Mesenchymal stem cell (in vitro differentiated cells and primary cell): ENCODE measurements around the gene KLHL6.

Source experiments
- DNase-seq: peaks from one replicate; pipeline ENCODE4 v3.0.0-alpha.2; 2013
- H2AFZ ChIP-seq: one replicate; pipeline ENCODE4 v1.6.1; 2013; ENCODE audit warnings: low read depth, mild to moderate bottlenecking, control low read depth, inconsistent platforms, low read length, moderate library complexity
- H2AK5ac ChIP-seq: 2 replicates; pipeline ENCODE4 v1.6.1; 2013; ENCODE audit warnings: low read length, moderate library complexity, mild to moderate bottlenecking, inconsistent platforms; ENCODE audit not compliant: severe bottlenecking
- H2BK120ac ChIP-seq: one replicate; pipeline ENCODE4 v1.6.1; 2013; ENCODE audit warnings: low read depth, mild to moderate bottlenecking, inconsistent platforms, low read length, moderate library complexity
- H2BK12ac ChIP-seq, 2 experiments: one replicate each; pipeline ENCODE4 v1.6.1; 2013; ENCODE audit warnings: inconsistent platforms in 2 of 2, low read length in 2 of 2, mild to moderate bottlenecking in 2 of 2, moderate library complexity in 2 of 2, control low read depth in 1 of 2
- H2BK15ac ChIP-seq: one replicate; pipeline ENCODE4 v1.6.1; 2013; ENCODE audit warnings: mild to moderate bottlenecking, low read depth, inconsistent platforms; ENCODE audit not compliant: poor library complexity, severe bottlenecking
- H2BK5ac ChIP-seq: 2 replicates; pipeline ENCODE4 v1.6.1; 2013; ENCODE audit warnings: low read depth, mild to moderate bottlenecking, low read length, control low read depth, inconsistent platforms; ENCODE audit not compliant: poor library complexity, severe bottlenecking
- H3K14ac ChIP-seq, 2 experiments: one replicate each; pipeline ENCODE4 v1.6.1; 2013; ENCODE audit warnings: inconsistent platforms in 2 of 2, low read length in 2 of 2, control low read depth in 1 of 2, mild to moderate bottlenecking in 1 of 2, moderate library complexity in 1 of 2
- H3K18ac ChIP-seq, 2 experiments: one replicate each; pipeline ENCODE4 v1.6.1; 2013; ENCODE audit warnings: inconsistent platforms in 2 of 2, low read length in 2 of 2, control low read depth in 1 of 2, low read depth in 1 of 2, mild to moderate bottlenecking in 1 of 2
- H3K23ac ChIP-seq, 2 experiments: one replicate each; pipeline ENCODE4 v1.6.1; 2013; ENCODE audit warnings: inconsistent platforms in 2 of 2, low read length in 2 of 2, mild to moderate bottlenecking in 2 of 2, moderate library complexity in 2 of 2, control low read depth in 1 of 2
- H3K27ac ChIP-seq: 2 replicates; pipeline ENCODE4 v1.5.1; 2013; ENCODE audit warnings: mild to moderate bottlenecking, moderate library complexity, low read length, control low read depth, inconsistent platforms; ENCODE audit not compliant: poor library complexity, severe bottlenecking
- H3K27me3 ChIP-seq, 2 experiments: 2 replicates each; pipeline versions ENCODE4 v1.6.1 to v1.7.0; 2013; ENCODE audit warnings: low read length in 2 of 2, mild to moderate bottlenecking in 2 of 2, moderate library complexity in 2 of 2, control low read depth in 1 of 2, inconsistent platforms in 1 of 2; ENCODE audit not compliant: control insufficient read depth in 1 of 2, insufficient read depth in 1 of 2
- H3K36me3 ChIP-seq, 2 experiments: 2 replicates each; pipeline versions ENCODE4 v1.6.1 to v1.7.0; 2013; ENCODE audit warnings: low read length in 2 of 2, control low read depth in 1 of 2, inconsistent platforms in 1 of 2, low read depth in 1 of 2, mild to moderate bottlenecking in 1 of 2; ENCODE audit not compliant: insufficient read depth in 2 of 2, control insufficient read depth in 1 of 2
- H3K4ac ChIP-seq, 2 experiments: one replicate each; pipeline ENCODE4 v1.6.1; 2013; ENCODE audit warnings: inconsistent platforms in 2 of 2, low read length in 2 of 2, mild to moderate bottlenecking in 2 of 2, moderate library complexity in 2 of 2, control low read depth in 1 of 2, low read depth in 1 of 2
- H3K4me1 ChIP-seq: 2 replicates; pipeline ENCODE4 v1.6.1; 2013; ENCODE audit warnings: low read depth, low read length, control low read depth; ENCODE audit not compliant: control insufficient read depth, insufficient read depth
- H3K4me2 ChIP-seq: 2 replicates; pipeline ENCODE4 v1.6.1; 2013; ENCODE audit warnings: low read length, mild to moderate bottlenecking, inconsistent platforms; ENCODE audit not compliant: poor library complexity, severe bottlenecking
- H3K4me3 ChIP-seq, 2 experiments: 2 replicates each; pipeline versions ENCODE4 v1.5.1 to v1.7.0; 2013; ENCODE audit warnings: low read length in 2 of 2, mild to moderate bottlenecking in 2 of 2, control low read depth in 1 of 2, low read depth in 1 of 2; ENCODE audit not compliant: insufficient read depth in 1 of 2
- H3K79me1 ChIP-seq: replicated peaks from 2 replicates; pipeline ENCODE4 v1.6.1; 2013; ENCODE audit warnings: mild to moderate bottlenecking, control low read depth, low read length, inconsistent platforms; ENCODE audit not compliant: poor library complexity, severe bottlenecking
- H3K9ac ChIP-seq: 2 replicates; pipeline ENCODE4 v1.7.0; 2013; ENCODE audit warnings: mild to moderate bottlenecking, low read length, moderate library complexity
- H3K9me3 ChIP-seq: 2 replicates; pipeline ENCODE4 v1.7.0; 2013; ENCODE audit warnings: mild to moderate bottlenecking, low read length; ENCODE audit not compliant: control insufficient read depth
- H4K8ac ChIP-seq: one replicate; pipeline ENCODE4 v1.6.1; 2013; ENCODE audit warnings: inconsistent platforms, mild to moderate bottlenecking, low read length, moderate library complexity
- H4K91ac ChIP-seq: one replicate; pipeline ENCODE4 v1.6.1; 2013; ENCODE audit warnings: mild to moderate bottlenecking, low read length, inconsistent platforms
- WGBS: methylation state at CpG from one replicate; pipeline ENCODE4 v1.1.7; 2013; ENCODE audit warnings: mixed read lengths; 5-methylcytosine and 5-hydroxymethylcytosine counted together

Gene KLHL6

DNA sequence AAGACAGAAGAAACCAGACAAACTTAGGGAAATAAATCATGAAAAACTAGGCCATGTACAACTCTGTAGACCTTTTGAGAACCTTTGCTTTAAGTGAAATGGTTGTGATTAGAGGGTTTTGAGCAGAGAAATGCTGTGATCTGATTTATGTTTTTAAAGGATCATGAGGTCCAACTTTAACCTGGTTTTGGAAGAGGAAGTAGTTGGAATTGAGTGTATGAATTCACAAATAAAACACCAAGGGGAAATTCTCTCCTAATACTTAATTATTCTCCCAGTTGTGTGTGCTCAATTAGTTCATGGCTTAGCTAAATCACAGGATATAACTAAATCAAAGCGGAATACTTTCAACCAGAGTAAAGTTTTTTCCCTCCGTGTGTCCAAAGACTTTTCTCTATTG is 81.5 kb downstream of the KLHL6 start:
- no peak overlapping the region for H3K23ac ChIP-seq
- no peak overlapping the region for H2BK15ac ChIP-seq
- no peaks in the 10 kb centered on the region for H3K36me3 ChIP-seq
- H4K91ac ChIP-seq: no peak overlapping the region
- DNase-seq: no peak
- no peaks in the 10 kb centered on the region for H3K4me1 ChIP-seq
- WGBS: 97% methylated on average over 2 of the region's 2 CpGs
- no peak overlapping the region for H2AFZ ChIP-seq
- no peak overlapping the region for H4K8ac ChIP-seq
- H3K18ac ChIP-seq: no peak overlapping the region
- H3K27ac ChIP-seq: no peak overlapping the region
- peaks cover 12 to 27% of the 10 kb centered on the region in 2 experiments for H3K27me3 ChIP-seq
- H3K14ac ChIP-seq: no peak overlapping the region
- no peak overlapping the region for H2BK120ac ChIP-seq
- H2BK12ac ChIP-seq: no peak overlapping the region
- no peak overlapping the region for H3K4ac ChIP-seq
- no peak overlapping the region for H2AK5ac ChIP-seq
- H2BK5ac ChIP-seq: no peak overlapping the region
- H3K79me1 ChIP-seq: no peaks in the 10 kb centered on the region
- H3K9ac ChIP-seq: no peak overlapping the region
- no peaks in the 10 kb centered on the region for H3K9me3 ChIP-seq
- no peak overlapping the region for H3K4me3 ChIP-seq
- H3K4me2 ChIP-seq: no peak overlapping the region

DNA sequence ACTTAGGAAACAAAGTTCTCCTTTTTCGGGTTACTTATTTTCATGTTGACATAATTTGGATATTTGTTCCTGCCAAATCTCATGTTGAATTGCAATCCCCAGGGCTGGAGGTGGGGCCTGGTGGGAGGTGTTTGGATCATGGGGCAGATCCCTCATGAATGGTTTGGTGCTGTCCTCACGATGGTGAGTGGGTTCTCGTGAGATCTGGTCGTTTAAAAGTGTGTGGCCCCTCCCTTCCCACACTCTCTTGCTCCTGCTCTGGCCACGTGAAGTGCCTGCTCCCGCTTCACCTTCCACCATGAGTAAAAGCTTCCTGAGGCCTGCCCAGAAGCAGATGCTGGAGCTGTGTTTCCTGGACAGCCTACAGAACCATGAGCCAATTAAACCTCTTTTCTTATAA is 83.4 kb downstream of the KLHL6 start:
- Histone ChIP-seq H3K4me2 (no peak overlapping the region), H2BK12ac (no peak overlapping the region), H4K91ac (no peak overlapping the region), H3K4me1 (no peaks in the 10 kb centered on the region), H3K9ac (no peak overlapping the region), H2BK5ac (no peak overlapping the region), H2BK120ac (no peak overlapping the region), H2AFZ (no peak overlapping the region), H3K9me3 (no peaks in the 10 kb centered on the region), H2BK15ac (no peak overlapping the region), H3K4ac (no peak overlapping the region), H3K23ac (no peak overlapping the region), H3K18ac (no peak overlapping the region), H3K14ac (no peak overlapping the region), H4K8ac (no peak overlapping the region), H3K79me1 (no peaks in the 10 kb centered on the region), H3K27me3 (peaks cover 7 to 13% of the 10 kb centered on the region in 2 experiments), H3K4me3 (no peak overlapping the region), H2AK5ac (no peak overlapping the region), H3K36me3 (no peaks in the 10 kb centered on the region), H3K27ac (no peak overlapping the region)
- DNase-seq: no peak
- 69% methylated on average over 6 of the region's 6 CpGs for WGBS

DNA sequence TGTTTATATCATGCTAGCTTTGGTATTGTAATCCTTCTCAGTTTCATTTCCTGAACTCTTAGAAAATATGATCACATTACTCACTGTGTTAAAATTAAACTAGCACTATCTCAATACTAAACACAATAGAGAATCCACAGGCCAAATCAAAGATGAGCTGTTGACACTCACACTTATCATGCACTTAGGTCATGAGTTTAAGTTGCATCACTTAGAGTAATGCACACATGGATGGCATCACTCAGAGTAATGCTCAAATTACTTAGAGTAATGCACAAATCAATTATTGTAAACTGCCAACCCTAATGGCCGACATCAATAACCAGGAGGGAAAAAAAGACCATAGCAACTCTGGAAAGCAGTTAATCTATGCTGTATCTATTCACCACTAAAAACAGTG is 87.1 kb downstream of the KLHL6 start:
- H3K4me2 ChIP-seq: no peak overlapping the region
- no peak overlapping the region for H2BK12ac ChIP-seq
- WGBS: 96% methylated on average over 1 of the region's 1 CpG
- H3K9me3 ChIP-seq: no peaks in the 10 kb centered on the region
- no peak overlapping the region for H3K9ac ChIP-seq
- no peak overlapping the region for H3K14ac ChIP-seq
- no peak overlapping the region for H4K91ac ChIP-seq
- no peak overlapping the region for H2AK5ac ChIP-seq
- H4K8ac ChIP-seq: no peak overlapping the region
- H3K4ac ChIP-seq: no peak overlapping the region
- no peak overlapping the region for H2AFZ ChIP-seq
- no peaks in the 10 kb centered on the region for H3K79me1 ChIP-seq
- no peak overlapping the region for H3K4me3 ChIP-seq
- H3K18ac ChIP-seq: no peak overlapping the region
- no peaks in the 10 kb centered on the region for H3K27me3 ChIP-seq
- H3K4me1 ChIP-seq: no peaks in the 10 kb centered on the region
- H3K23ac ChIP-seq: no peak overlapping the region
- no peak overlapping the region for H2BK5ac ChIP-seq
- no peak for DNase-seq
- no peak overlapping the region for H2BK120ac ChIP-seq
- H3K36me3 ChIP-seq: no peaks in the 10 kb centered on the region
- no peak overlapping the region for H3K27ac ChIP-seq
- H2BK15ac ChIP-seq: no peak overlapping the region

DNA sequence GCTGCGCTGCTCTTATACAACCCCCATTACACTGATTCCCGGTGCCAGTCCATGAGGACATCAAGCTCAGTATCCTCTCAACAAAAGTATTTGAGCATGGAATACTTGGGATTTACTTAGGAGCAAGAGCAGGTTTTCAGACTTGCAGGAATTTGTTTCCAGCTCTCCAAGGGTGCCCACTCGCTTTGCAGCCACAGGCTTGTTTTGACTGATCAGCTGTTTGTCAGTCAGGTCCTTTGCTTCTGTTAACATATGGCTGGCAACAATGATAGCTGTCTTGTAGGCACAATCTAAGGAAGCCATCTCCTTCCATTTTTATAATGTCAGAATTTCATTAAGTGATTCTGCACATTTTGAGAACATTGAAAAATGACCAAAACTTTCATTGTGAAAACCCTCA is 88.9 kb downstream of the KLHL6 start:
- Histone ChIP-seq H3K36me3 (no peaks in the 10 kb centered on the region), H3K9ac (no peak overlapping the region)
- 93% methylated on average over 2 of the region's 3 CpGs for WGBS

More for the DNA sequence above, 88.9 kb downstream of the KLHL6 start:
- Histone ChIP-seq H3K4me2 (no peak overlapping the region), H4K91ac (no peak overlapping the region), H2AFZ (no peak overlapping the region), H3K23ac (no peak overlapping the region), H3K4me1 (no peaks in the 10 kb centered on the region), H2BK120ac (no peak overlapping the region), H3K14ac (no peak overlapping the region), H3K27ac (no peak overlapping the region), H2BK5ac (no peak overlapping the region), H2BK12ac (no peak overlapping the region), H3K79me1 (no peaks in the 10 kb centered on the region), H2BK15ac (no peak overlapping the region), H3K27me3 (no peaks in the 10 kb centered on the region), H3K18ac (no peak overlapping the region), H3K4ac (no peak overlapping the region), H3K9me3 (no peaks in the 10 kb centered on the region), H4K8ac (no peak overlapping the region), H2AK5ac (no peak overlapping the region), H3K4me3 (no peak overlapping the region)
- no peak for DNase-seq
